ENCODE data around the gene BBX.
"Not testable (repeated sequence)": the region's sequence is repeated elsewhere in the genome, so short reads cannot be mapped to it uniquely, and the experiment has no call there.

DNA sequence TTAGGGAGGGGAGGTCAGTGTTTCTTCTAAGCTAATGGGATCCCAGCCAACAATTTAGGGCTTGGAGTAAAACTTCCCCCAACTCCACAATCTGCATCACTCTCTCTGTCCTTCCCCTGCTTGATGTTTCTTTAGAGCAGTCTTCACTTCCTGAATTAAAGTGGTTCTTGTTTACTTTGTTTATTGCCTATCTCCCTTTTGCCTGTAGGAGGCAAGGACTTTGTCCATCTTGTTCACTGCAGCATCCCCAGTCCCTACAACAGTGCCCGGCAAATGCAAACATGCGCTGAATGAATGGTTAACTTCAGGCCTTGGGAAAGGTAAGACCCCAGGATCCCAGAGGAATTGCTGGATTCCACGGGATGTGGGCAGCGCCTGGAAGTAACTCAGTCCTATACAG, 312.2 kb downstream of the BBX start:
- not testable (repeated sequence) for TF ChIP-seq POLR2AphosphoS5 (IDR thresholded peaks at IDR 0.05; ENCODE audit: low read depth); CTCF (IDR thresholded peaks at IDR 0.05; ENCODE audit: insufficient read depth, low read length); REST (IDR thresholded peaks at IDR 0.05; ENCODE audit: insufficient replicate concordance, low read depth); SPI1 (IDR thresholded peaks at IDR 0.05; ENCODE audit: borderline replicate concordance, low read depth); GABPA (IDR thresholded peaks at IDR 0.05; ENCODE audit: low read depth)
